ENCODE data around the gene GNAO1.

Gene GNAO1

DNA sequence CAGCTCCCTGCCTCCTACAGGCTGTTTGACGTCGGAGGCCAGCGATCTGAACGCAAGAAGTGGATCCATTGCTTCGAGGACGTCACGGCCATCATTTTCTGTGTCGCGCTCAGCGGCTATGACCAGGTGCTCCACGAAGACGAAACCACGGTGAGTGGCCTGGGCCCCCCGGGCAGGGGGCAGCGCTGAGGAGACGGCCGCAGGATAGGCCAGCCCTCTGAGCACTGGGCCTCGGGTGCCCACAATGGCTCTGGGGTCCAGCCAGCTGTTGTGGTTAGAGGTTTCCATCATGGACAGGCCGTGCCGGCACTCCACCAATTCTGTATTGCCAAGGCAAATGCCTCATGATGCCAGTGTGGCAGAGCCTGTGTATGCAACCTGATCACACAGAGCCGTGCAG is 145.4 kb downstream of the GNAO1 start:
- no peak for DNase-seq (ENCODE audit: low read depth)

DNA sequence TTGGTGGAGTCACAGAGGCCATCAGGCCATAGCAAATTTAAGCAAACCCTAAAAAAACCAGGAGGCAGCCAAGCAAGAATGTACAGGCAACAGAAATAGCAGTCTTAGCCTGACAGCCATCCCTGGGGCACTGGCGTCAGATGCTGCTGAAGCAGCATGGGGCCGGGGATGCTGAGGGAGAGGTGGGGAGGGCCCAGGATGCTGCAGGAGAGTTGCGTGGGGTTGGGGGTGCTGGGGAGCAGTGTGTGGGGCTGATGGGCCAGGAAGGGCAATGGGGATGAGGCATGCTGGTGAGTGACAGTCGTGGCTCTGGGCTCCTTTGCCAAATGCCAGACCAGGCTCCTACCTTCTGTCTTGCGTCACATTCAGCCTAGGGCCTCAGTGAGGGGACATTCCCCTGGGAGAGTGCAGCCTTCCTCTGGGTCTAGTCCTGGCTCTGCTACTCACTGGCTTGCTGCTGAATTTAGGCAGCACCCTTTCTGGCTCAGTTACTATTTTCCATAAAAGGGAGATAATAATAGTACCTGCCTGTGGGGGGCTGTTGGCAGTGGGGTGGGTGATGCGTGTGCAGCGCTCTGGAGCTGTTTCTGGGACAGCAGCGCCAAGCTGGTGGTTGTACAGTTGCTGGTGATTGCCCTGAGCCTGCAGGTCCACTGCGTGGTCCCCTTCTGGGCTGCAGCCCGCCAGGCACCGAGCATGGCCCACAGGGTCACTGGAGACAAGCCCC is 146.0 kb downstream of the GNAO1 start:
- DNase-seq (ENCODE audit: low read depth): no peak

DNA sequence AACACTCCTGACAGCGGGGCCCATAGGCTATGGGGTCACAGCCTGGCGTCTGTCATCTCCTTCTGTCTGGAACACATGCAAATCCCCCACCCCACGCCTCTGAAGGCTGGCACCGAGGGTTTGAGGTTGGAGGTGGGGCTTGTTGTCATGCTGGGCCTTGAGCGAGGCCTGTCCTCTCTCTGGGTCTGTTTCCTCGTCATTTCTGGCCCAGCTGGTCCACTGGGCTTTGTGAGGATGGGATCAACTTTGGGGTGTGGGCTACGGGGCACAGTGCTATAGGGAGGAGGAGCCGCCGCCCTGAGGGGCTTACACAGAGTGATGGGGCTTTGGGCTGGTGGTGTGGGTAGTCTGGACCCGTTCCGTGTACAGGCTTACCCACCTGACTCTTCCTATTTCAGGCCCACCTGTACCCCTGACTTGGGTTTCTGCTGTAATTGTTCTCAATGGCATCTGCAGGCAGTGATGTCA is 146.6 kb downstream of the GNAO1 start:
- DNase-seq (ENCODE audit: low read depth): no peak

DNA sequence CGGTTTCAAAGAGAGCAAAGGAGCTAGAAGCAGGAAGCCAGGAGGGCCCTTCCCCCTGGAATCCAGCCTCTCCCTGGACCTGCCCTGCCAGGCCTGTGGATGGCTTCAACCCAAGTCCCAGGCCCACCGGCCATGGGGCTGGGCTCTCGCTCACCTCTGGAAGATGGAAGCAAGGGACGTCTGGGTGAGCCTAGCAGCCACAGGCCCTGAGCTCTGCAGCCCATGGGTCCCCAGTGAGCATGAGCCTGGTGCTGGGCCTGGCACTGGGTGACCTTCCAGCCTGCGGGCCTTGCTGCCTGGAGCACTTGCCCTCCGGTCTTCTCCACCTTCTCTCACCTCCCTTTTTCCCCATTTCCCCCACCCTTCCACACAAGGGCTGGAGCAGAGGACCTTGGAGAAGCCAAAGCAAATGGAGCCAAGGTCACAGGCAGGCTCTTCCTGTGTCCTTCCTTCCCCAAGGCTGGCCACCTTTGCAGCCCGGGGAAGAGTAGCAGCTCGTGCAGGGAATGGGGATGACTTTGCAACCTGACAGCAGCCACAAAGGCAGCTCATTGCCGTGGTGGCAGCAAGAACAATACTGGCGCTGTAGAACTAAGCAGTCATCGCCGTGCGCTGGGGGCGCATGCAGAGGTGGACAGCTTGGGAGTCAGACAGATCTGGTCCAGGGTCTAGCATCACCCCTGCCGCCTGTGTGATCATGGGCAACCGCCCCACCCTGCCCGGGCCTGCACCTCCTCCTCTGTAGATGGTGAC is 147.5 kb downstream of the GNAO1 start:
- DNase-seq (ENCODE audit: low read depth): no peak

DNA sequence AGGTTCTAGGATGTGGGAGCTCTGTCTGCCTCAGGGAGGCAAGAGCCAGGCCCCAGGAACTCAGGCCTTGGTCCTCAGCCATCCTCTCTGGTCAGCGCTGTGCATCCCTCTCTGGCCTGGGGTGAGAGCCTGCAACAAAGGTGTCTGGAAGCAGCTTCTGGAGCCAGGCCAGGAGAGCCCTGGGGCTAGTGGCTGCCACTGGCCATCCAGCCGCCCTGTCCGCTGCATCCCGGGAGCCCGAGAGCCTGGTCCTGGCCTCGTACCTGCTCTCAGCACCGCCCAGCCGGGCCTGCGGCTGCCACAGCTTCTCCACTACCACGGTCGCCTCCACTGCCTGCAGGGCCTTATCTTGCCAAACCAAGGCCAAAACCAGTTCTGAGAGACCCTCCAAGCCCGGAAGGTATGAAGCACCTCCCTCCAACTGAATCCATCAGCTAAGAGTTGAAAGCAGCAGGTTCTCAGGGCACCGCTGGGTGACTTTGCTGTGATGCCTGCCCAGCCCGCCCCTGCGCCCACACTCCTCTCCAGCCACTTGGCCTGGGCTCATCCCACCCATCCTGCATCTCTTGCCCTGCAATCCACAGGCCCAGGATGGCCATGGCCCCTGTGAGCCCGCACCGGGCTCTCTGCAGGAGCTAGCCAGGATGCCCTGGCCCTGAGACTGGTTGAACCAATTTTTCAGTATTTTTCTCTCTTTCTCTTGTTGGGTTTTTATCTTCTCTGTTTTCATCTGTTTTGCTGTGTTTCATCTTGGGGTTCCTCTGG is 148.3 kb downstream of the GNAO1 start:
- no peak for DNase-seq (ENCODE audit: low read depth)

DNA sequence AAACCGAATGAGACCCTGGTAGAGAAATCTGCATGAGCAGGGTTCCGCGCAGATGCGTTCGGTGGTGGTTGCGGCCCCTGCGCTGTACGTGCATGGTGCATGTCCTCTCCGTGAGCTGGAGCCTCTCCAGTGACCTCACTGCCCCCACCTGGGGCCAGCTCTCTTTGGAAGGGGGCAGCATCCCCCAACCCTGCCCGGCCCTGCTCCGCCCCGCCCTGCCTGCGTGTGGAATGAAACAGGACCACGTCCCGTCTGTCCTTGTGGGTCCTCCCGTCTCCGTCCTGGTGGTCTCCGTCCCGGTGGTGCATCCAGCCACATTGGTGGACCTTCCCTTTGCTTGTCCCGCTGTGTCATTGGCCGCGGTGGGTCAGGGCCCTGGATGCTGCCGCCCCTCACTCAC is 149.1 kb downstream of the GNAO1 start:
- DNase-seq (ENCODE audit: low read depth): no peak

DNA sequence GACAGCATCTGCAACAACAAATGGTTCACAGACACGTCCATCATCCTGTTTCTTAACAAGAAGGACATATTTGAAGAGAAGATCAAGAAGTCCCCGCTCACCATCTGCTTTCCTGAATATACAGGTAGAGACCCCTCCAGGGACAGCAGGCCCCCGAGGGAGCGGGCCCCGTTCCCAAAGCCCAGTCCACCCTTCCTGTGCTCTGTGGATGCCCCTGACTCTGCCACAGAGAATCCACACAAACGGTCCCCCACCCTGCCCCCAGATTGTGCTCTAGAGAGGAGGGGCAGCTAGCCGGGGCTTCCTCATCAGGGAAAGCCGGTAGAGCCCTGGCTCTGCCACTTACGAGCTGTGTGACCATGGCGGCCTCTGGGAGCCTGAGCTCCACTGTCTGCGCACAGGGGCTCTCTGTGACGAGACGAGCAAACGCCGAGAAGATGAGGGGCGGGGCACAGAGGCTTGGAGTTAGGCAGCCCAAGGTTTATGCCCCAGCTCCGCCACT is 149.6 kb downstream of the GNAO1 start:
- DNase-seq (ENCODE audit: low read depth): no peak

DNA sequence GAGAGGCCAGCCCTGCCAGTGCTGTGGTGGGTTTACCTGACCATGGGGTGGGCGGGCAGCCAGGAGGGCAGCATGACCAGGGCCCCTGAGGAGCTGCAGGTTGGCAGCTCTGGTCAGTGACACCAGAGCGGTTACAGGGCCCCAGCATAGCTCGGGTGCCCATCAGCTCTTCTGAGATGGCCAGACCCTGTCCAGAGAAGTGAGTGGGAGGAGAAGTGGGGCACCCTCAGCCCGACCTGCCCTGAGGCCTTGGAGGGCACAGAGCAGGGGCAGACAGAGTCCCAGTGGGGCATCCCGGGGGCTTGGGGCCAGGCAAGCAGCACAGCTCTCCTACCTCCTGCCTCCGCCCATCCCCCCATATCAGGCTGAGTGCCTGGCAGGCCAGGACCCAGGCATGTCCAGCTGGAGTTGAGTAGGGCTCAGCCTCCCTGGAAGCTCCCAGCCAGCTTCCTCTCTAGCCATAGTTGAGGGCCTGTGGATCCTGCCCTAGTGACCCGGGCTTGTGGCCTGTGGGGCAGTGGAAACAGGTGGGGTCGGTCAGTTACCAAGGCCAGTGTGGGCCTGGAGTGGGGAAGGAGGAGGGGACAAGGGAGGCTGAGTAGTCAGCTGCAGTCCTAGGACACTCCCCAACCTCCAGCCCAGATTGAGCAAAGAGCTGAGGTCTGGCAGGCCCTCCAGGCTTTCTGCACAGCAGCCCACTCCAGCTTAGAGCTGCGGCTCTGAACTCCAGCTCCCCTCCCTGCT is 150.5 kb downstream of the GNAO1 start:
- DNase-seq (ENCODE audit: low read depth): no peak

DNA sequence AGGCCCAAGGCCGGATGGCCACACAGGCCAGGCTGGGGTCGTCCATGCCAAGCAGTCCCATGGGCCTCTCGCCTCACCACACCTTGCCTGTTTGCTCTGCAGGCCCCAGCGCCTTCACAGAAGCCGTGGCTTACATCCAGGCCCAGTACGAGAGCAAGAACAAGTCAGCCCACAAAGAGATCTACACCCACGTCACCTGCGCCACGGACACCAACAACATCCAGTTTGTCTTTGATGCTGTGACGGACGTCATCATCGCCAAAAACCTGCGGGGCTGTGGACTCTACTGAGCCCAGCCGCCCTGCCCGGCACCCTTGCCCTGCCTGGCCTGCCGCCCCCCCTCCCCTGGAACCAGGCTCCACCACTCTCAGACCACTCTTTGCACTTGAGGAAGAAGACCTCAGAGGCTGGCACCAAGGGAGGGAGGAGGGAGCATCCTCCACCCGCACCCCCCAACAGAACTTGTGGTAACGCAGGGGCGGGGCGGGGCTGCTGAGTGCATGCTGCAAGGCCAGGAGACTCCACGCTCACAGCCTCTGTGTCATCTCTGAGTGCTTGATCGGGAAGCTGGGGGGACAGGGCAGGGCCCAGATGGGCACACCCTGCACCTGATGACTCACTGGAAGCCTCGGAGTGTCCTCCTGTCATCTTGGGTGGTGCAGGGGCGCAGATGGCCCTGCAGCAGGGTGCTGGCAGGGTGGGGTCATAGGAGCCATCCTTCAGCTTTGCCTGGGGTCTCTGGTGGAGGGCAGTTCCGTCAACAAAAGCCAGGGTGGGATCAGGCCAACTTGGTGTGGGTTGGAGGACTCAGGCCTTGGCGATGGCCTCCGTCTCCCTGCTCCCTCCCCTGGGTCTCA is 152.6 kb downstream of the GNAO1 start:
- DNase-seq (ENCODE audit: low read depth): no peak

DNA sequence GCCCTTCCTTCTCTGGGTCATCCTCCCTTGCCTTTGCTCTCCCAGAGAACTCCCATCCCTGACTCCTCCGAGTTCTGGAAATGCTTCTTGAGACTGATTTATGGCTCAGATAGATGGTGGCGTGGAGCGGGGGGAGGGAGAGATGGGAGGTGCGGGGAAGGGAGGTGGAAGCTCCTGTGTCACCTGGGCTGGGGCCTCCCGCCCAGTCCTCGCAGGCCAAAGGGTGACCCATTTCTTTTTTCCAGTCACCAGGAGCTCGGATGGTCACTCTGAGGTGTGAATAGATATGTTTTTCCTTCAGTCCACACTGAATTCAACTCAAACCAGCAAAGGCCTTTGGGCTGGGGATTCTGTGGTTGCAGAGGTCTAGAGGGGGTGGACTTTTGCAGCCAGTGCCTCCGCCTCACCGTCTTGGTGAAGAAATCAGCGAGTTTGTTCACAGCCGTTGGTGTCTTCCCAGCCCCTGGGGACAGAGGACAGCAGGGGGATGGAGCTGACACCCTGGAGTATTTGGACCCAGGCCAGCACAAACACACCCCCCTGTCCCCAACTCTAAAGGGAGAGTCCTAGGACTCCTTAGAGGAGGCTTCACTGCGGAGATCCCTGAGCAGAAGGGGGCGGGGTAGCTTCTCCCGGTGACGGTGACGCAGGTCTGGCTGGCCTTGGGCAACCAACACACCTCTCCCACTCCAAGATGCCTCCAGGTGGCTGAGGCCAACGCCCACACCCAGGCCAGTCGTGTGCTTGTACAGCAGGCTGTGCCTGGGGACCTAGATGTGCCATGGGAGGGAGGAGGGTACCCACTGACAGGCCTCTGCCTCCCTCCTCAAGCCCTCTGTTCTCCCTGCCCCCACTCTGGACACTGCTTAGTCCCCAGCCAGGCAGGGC is 153.5 kb downstream of the GNAO1 start:
- no peak for DNase-seq (ENCODE audit: low read depth)

DNA sequence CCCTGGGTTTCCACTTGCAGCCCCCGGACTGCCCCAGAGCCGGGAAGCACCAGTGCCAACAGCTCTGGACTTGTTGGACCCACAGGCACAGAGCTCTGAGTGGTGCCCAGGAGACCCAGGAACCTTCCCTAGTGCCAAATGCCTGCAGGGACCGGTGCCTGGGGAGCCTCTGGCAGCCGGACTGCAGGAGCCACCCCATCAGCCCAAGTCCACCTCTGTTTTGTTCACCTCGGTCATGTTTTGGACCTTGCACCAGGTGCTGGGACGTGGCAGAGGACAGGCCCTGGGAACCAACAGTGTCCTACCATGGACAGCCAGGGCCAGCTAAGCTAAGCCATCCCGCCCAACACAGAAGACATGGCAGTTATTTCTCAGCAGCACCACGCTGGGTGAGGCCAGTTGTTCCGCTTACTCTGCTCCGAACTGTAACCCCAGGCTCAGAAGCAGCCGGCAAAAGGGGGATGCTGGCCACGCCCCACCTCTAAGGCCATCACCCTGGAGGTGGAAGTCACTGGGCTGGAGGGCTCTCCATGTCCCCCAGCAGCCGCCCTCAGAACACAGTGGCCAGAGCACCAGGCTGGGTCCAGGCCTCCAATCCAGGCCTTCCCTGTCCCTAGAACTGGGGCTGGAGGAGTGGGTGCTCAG is 154.2 kb downstream of the GNAO1 start:
- no peak for DNase-seq (ENCODE audit: low read depth)

DNA sequence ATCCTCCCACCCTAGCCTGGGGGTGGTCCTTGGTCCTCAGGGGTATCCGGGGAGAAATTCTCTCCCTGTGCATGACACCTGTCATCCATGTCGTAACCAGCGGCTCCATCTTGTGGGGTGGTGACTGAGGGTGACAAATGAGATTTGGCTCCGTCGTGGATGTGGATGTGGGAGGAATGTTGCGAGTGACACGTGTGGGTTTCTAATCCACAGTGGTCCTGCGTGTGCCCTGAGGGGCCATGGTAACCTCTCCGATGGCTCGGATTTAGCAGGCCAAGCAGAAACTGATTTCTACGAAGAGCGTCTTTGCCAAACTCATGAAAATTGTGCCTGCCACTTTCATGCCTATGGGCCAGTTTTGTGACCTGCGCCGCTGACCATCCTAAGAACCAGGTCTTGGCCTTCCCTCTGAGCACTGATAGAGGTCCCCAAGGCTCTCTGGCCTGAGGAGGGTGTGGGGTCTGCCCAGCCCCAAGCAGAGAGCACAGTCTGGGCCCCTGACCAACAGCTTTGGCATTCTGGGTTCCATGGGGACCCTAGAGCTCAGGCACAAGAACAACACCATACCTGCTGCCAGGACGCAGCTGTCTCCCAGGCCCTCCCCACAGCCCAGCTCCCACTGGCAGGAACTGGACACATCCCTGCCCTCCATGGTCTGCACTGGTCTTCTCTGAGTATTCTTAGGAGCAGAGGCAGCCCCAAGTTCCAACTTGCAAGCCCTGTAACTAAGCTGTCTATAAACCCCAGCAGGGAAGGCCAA is 155.0 kb downstream of the GNAO1 start:
- no peak for DNase-seq (ENCODE audit: low read depth)

DNA sequence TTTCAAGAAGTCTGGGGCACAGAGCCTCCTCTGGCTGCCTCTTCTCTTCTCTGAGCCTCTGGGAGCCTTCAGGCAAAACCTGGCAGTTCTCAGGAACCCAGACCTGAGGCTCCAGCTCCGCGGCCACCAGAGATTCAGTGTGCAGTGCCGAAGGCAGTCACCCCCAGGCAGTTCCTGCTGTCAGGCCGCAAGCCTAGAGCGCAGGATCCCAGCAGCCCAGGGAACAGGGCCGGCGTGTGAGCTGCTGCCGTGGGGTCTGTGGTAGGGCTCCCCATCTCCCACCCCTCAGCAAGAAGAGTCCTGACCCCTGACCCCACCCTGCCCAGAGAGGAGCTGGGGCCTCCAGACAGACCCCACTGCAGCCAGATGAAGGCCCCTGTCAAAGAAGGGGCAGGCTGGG is 155.9 kb downstream of the GNAO1 start:
- no peak for DNase-seq (ENCODE audit: low read depth)

DNA sequence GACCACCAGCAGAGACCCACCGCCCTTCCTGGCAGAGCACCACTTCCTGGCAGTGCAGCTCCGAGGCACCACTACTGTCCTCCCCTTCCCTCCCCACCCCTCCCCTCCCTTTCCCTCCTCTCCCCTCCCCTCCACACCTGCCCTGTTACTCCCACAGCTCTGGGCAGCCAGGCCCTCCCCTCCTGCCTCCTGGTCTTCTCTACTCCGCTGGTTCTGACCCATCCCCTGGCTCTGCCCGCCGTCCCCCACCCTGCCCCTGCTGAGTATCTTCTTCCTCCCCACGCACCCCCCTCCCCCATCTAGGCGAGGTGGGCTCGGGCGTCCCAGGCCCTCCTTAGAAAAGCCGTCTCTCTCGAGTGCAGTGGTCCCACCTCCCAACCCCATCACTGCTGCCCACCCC is 156.4 kb downstream of the GNAO1 start:
- DNase-seq (ENCODE audit: low read depth): no peak

DNA sequence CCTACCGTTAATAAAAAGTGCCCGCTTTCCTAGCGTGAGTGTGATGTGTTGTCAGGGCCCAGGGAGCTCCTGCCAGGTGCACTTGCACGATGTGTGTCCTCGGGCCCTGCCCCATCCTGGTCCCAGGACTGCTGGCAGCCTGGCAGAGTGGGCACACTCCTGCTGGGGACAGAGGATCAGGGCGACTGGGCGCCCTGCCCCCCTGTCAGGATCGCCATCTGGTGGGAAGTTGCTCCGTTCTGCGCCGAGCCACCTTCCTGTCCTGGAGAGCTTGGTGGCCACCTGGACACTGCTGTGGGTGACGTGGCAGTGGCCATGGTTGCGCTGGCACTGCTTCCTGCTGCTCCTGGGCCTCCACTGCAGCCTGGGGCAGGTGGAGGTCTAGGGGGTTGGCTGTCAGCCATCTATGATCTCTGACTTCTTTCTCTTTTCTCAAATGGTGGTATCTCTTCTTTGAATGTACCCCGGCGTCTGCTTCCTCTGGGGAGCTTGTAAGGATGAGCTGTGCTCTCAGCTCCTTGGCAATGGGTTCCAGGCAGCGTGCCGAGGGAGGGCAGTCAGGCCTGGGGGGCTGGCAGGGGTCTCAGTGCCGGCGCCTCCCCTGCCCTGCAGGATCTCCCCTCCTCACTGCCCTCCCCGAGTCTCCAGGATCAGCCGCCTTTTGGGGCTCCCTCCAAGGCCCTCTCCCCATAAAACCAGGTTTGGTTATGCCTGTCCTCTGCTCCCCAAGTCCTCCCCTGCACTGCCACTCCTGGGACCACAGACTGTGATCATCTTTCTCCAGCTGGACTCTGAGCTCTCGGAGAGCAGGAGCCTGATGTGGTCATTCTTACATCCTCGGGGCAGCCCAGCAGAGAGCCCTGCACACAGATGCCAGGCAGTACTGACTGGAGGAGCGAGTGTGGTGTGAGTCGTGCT is 157.1 kb downstream of the GNAO1 start:
- no peak for DNase-seq (ENCODE audit: low read depth)

DNA sequence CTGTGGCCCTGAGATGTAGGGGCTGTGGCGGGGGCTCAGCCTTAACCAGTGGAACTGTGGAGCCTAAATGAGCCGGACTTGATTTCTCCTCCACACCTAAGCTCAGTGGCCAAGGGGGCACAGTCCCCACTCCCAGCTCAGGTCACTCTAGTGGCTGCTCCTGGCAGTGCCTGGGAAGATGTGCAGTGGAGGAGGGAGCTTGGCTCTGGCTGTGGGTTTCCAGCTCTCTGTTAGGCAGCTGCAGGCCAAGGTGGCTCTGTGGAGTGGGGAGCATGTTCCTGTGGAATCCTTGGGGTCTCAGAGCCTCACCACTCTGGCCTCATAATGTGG is 157.8 kb downstream of the GNAO1 start:
- DNase-seq (ENCODE audit: low read depth): no peak

DNA sequence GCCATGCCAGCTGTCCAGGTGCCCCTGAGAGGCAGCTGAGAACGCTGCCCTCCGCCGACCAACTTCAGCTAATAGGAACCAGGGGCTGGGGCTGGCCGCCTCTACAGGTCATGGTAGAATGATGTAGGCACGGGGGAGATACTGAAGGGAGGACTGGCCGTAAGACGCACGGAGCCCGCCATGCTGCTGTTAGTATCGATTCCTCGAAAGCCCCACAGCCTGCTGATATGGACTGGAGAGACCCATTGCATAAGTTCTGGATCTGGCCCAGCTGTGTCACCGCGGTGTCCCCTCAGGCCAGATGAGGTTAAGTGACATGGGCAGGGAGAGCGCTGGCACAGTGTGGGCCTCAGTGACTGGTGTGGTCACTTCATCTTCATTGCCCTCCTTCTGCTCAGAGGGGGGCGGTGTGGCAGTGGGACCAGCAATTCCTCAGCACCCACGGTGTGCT is 158.4 kb downstream of the GNAO1 start:
- no peak for DNase-seq (ENCODE audit: low read depth)

Data from non-pigmented ciliary epithelial cell (primary cell).